Neural progenitor cell (in vitro differentiated cells): Measurements from ENCODE around the gene NPY1R.

Source experiments
- CTCF ChIP-seq: fragments of 200-600 bp; sonication (generic); IDR thresholded peaks from 2 replicates; pipeline ENCODE4 v1.5.1; 2017; ENCODE audit warnings: antibody characterized with exemption, mild to moderate bottlenecking
- EZH2 ChIP-seq: fragments of 200-600 bp; sonication (generic); IDR thresholded peaks from 2 replicates; pipeline ENCODE4 v1.6.1; 2017; ENCODE audit warnings: antibody characterized with exemption, mild to moderate bottlenecking, moderate library complexity

- TF ChIP-seq EZH2 = no peak
- TF ChIP-seq CTCF = no peak
Measured at GRCh38 chr4:163309466-163309865, 22.9 kb downstream of the NPY1R start.
